Muscle layer of colon (tissue), 2 donors: Measurements from ENCODE around the gene MBD4.
"Not testable (repeated sequence)": the region's sequence is repeated elsewhere in the genome, so short reads cannot be mapped to it uniquely, and the experiment has no call there.

Source experiments
- H3K27ac ChIP-seq: one replicate; pipeline ENCODE4 v1.7.0; 2013; ENCODE audit warnings: low read depth, mild to moderate bottlenecking, low read length, moderate library complexity
- H3K27me3 ChIP-seq, 2 donors: one replicate each; pipeline ENCODE4 v1.7.0; 2013; ENCODE audit warnings: low read length in 2 of 2, mild to moderate bottlenecking in 2 of 2; ENCODE audit not compliant: insufficient read depth in 2 of 2, control insufficient read depth in 1 of 2
- H3K36me3 ChIP-seq: one replicate; pipeline ENCODE4 v1.7.0; 2013; ENCODE audit warnings: mild to moderate bottlenecking, low read length; ENCODE audit not compliant: insufficient read depth
- H3K4me1 ChIP-seq: one replicate; pipeline ENCODE4 v1.7.0; 2013; ENCODE audit warnings: mild to moderate bottlenecking, low read length; ENCODE audit not compliant: insufficient read depth
- H3K4me3 ChIP-seq, 2 donors: one replicate each; pipeline ENCODE4 v1.7.0; 2013; ENCODE audit warnings: low read length in 2 of 2, low read depth in 1 of 2, mild to moderate bottlenecking in 1 of 2, moderate library complexity in 1 of 2
- H3K9ac ChIP-seq: one replicate; pipeline ENCODE4 v1.7.0; 2013; ENCODE audit warnings: low read length
- H3K9me3 ChIP-seq: one replicate; pipeline ENCODE4 v1.7.0; 2013; ENCODE audit warnings: mild to moderate bottlenecking, low read length
- donor health status: abdominal sarcoma.
- donor health status: Adenocarcinoma of cecum.

MBD4 gene

DNA sequence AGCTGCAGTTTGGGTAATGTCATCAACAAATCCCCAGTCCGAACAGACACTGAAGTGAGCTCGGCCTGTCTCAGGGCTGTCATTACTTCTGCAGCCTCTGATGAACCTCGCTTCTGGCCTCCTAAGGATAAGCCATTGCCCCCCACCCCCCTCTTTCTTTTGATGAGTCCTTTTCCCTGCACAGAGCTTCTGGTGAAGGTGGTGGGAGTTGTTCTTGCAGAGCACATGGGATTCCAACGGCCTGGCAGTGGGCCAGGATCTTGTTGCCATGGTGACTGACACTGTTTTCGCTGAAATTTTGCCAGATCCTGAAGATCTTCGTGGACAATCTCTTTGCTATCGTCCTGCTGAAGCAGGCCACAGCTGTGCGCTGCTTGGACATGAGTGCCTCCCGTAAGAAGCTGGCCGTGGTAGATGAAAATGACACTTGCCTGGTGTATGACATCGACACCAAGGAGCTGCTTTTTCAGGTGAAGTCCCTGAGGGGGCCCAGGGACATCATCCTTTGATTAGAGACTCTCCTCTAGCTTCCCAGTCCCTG is 41.5 kb upstream of the MBD4 start:
- peaks cover 41% of the 10 kb centered on the region for H3K36me3 ChIP-seq
- H3K27ac ChIP-seq, H3K9ac ChIP-seq: not testable (repeated sequence)

DNA sequence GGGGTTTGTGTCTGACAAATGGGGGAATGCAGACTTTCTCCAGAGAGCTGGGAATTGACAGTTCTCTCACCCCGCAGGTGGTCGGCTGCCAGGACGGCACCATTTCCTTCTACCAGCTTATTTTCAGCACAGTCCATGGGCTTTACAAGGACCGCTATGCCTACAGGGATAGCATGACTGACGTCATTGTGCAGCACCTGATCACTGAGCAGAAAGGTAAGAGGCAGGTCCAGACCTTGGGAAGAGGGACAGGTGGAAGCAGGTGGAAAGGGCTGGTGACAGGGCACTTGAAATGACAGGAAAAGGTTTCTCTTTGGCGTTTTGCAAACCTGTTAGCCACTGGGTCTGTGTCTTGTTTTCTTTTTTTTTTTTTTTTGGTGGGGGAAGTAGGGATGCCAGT is 36.8 kb upstream of the MBD4 start:
- Histone ChIP-seq H3K27ac (no peak overlapping the region), H3K4me3 (no peak overlapping the region), H3K9me3 (no peaks in the 10 kb centered on the region), H3K4me1 (no peaks in the 10 kb centered on the region), H3K36me3 (peaks cover 50% of the 10 kb centered on the region), H3K9ac (no peak overlapping the region), H3K27me3 (no peaks in the 10 kb centered on the region)

More for the DNA sequence above, 41.5 kb upstream of the MBD4 start:
- not testable (repeated sequence) for H3K4me3 ChIP-seq, H3K27me3 ChIP-seq, H3K4me1 ChIP-seq, H3K9me3 ChIP-seq

DNA sequence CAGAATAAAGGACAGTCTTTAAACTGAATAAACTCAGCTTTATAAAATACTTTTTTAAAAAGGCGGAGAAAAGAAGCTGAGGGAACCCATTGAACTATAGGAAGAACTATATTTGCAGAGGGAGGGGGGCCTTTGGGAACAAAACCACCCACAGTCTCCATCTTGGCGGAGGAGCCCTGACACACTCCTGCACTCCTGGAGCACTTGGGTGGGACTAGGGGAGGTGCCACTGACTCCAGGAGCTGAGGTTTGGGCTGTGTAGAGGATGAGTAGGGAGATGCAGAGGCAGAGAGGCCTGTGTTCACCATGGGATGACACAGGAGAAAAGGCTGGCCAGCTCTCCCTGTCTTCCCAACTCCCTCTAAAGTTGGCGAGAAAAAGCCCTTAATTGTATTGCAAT is 36.1 kb upstream of the MBD4 start:
- Histone ChIP-seq H3K36me3 (peaks cover 51% of the 10 kb centered on the region), H3K4me3 (no peak overlapping the region), H3K9me3 (no peaks in the 10 kb centered on the region), H3K27ac (no peak overlapping the region), H3K9ac (no peak overlapping the region), H3K27me3 (no peaks in the 10 kb centered on the region), H3K4me1 (no peaks in the 10 kb centered on the region)

- Histone ChIP-seq H3K9me3 (no peaks in the 10 kb centered on the region), H3K27me3 (no peaks in the 10 kb centered on the region), H3K4me1 (no peaks in the 10 kb centered on the region), H3K4me3 (no peak overlapping the region), H3K9ac (no peak overlapping the region), H3K27ac (no peak overlapping the region), H3K36me3 (peaks cover 44% of the 10 kb centered on the region)
Observed at GRCh38 chr3:129474984-129475804, 35.4 kb upstream of the MBD4 start.

DNA sequence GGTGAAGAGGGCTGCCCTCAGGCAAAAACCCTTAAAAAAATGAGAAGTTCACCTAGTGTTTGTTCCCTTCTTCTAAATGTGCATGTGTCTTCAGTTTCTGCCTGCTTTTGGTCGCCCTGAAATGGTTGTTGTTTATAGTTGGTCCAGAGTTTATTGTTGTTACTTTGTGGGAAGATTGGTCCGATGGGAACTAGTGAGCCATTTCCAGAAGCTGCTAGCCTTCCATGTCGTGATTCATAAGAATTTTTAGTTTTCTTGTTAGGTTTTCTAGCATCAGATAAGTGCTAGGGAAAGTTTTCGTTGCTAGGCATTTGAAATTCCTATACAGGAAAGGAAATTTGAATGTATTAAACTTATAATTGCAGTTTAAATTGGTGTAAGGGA is 34.0 kb upstream of the MBD4 start:
- Histone ChIP-seq H3K36me3 (peaks cover 35% of the 10 kb centered on the region), H3K27me3 (no peaks in the 10 kb centered on the region), H3K4me3 (no peak overlapping the region), H3K27ac (no peak overlapping the region), H3K9ac (no peak overlapping the region), H3K9me3 (no peaks in the 10 kb centered on the region), H3K4me1 (no peaks in the 10 kb centered on the region)

DNA sequence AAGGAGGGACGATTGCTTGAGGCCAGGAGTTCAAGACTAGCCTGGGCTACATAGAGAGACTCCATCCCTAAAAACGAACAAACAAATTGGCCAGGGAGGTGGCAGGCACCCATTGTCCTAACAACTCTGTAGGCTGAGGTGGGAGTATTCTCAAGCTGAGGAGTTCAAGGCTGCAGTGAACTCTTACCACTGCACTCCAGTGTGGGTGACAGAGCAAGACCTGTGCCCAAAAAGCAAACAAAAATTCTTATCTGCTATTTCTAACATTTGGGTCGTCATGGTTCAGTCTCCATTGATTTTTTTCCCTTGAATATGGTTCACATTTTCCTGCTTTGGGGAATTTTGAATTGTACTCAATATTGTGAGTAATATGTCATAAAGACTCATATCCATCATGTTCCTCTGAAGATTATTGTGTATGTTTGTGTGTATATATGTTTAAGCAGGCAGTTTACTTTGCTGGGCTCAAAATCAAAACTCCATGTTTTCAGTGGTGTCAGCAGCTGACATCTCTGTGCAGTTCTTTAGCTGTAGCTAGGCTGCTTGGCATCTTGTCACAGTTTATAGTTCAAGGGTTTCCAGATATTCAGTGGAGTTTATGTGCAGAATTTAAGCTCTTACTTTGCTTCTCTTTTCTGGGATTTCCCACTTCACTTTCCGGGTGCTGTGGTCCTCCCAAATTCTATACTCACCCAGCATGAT is 33.5 kb upstream of the MBD4 start:
- no peaks in the 10 kb centered on the region for H3K27me3 ChIP-seq
- no peaks in the 10 kb centered on the region for H3K9me3 ChIP-seq
- H3K36me3 ChIP-seq: peaks cover 35% of the 10 kb centered on the region
- no peak overlapping the region for H3K4me3 ChIP-seq
- no peak overlapping the region for H3K9ac ChIP-seq
- no peak overlapping the region for H3K27ac ChIP-seq
- no peaks in the 10 kb centered on the region for H3K4me1 ChIP-seq

DNA sequence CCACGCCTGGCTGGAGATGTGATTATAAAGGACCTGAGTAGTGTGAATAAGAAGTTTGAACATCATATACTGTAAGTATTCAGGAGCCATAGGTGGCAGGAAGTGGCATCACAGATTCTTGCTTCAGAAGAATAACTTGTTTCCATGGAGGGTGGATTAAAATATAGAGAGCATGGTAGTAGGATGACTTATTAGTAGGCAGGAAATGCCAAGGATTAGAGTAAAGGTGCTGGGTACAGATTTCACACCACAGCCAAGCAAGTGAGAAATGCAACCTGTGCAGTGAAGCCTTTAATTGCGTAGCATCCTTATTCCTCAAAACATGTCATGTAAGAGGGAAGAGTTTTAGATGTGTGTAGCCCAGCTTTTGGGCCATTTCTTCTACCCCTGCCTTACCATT is 31.1 kb upstream of the MBD4 start:
- Histone ChIP-seq H3K4me1 (no peaks in the 10 kb centered on the region), H3K9ac (no peak overlapping the region), H3K27me3 (no peaks in the 10 kb centered on the region), H3K36me3 (peaks cover 18% of the 10 kb centered on the region), H3K27ac (no peak overlapping the region), H3K4me3 (no peak overlapping the region), H3K9me3 (no peaks in the 10 kb centered on the region)

GRCh38 chr3:129469026-129469425 is 29.3 kb upstream of the MBD4 start:
- Histone ChIP-seq H3K27me3 (no peaks in the 10 kb centered on the region), H3K4me3 (no peak overlapping the region), H3K9me3 (no peaks in the 10 kb centered on the region), H3K9ac (no peak overlapping the region), H3K4me1 (no peaks in the 10 kb centered on the region), H3K36me3 (peaks cover 14% of the 10 kb centered on the region), H3K27ac (no peak overlapping the region)

DNA sequence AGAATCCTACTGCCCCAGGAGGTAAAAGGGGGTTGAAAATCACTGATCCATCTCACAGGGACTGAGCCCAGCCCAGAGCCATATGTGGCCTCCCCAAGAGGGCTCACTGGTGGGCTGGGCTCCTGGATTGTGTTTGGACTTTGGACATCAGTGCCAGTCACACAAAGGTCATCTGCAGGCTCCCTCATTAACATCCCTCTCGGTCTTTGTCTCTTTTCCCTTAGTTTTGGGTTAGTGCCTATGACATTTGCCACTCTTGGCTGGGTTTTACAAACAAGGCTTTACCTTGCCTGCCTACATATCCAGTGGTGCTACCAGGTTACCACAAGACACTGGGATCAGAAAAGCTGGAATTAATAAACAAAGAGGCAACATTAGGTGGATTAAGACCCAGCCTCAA is 28.2 kb upstream of the MBD4 start:
- H3K9me3 ChIP-seq: no peaks in the 10 kb centered on the region
- no peak overlapping the region for H3K27ac ChIP-seq
- no peaks in the 10 kb centered on the region for H3K27me3 ChIP-seq
- no peak overlapping the region for H3K4me3 ChIP-seq
- H3K36me3 ChIP-seq: peaks cover 18% of the 10 kb centered on the region
- no peak overlapping the region for H3K9ac ChIP-seq
- H3K4me1 ChIP-seq: no peaks in the 10 kb centered on the region

- Histone ChIP-seq H3K36me3 (peaks cover 12% of the 10 kb centered on the region), H3K27me3 (no peaks in the 10 kb centered on the region), H3K4me1 (no peaks in the 10 kb centered on the region), H3K9me3 (no peaks in the 10 kb centered on the region), H3K4me3 (no peak overlapping the region), H3K9ac (no peak overlapping the region), H3K27ac (no peak overlapping the region)
Observed at GRCh38 chr3:129463716-129464115, 24.0 kb upstream of the MBD4 start.

GRCh38 chr3:129463094-129463493 is 23.3 kb upstream of the MBD4 start:
- Histone ChIP-seq H3K4me1 (no peaks in the 10 kb centered on the region), H3K36me3 (peaks cover 14% of the 10 kb centered on the region), H3K27ac (no peak overlapping the region), H3K9me3 (no peaks in the 10 kb centered on the region), H3K4me3 (no peak overlapping the region), H3K27me3 (no peaks in the 10 kb centered on the region), H3K9ac (no peak overlapping the region)
